SU-DHL-6 (cell line): ENCODE measurements around the gene BCL2.

Experiments used
- H2AFZ ChIP-seq: fragments of 200-600 bp; sonication (generic); 2 replicates; pipeline ENCODE4 v1.6.1; 2014; ENCODE audit warnings: low read depth, mild to moderate bottlenecking, moderate library complexity, mixed read lengths, antibody characterized with exemption, low read length; ENCODE audit not compliant: severe bottlenecking
- H3F3A ChIP-seq: fragments of 200-600 bp; shearing (Covaris generic); 2 replicates; pipeline ENCODE4 v1.6.0; 2016; ENCODE audit warnings: antibody characterized with exemption, mild to moderate bottlenecking; ENCODE audit not compliant: insufficient read depth
- H3K27ac ChIP-seq: fragments of 200-600 bp; sonication (generic); 2 replicates; pipeline ENCODE4 v1.5.1; 2016; ENCODE audit warnings: low read depth, mild to moderate bottlenecking, low read length, moderate library complexity, mixed read lengths
- H3K27me3 ChIP-seq: fragments of 200-600 bp; sonication (generic), shearing (Covaris generic); 2 replicates; pipeline ENCODE4 v1.6.0; 2014; ENCODE audit warnings: mild to moderate bottlenecking, low read length
- H3K36me3 ChIP-seq: fragments of 200-600 bp; sonication (generic); 2 replicates; pipeline ENCODE4 v1.6.1; 2014; ENCODE audit warnings: mild to moderate bottlenecking, low read length, mixed read lengths
- H3K4me2 ChIP-seq: fragments of 300-600, 200-600 bp; shearing (Covaris generic), sonication (generic); 2 replicates; pipeline ENCODE4 v1.6.0; 2014; ENCODE audit warnings: low read length, low read depth, mild to moderate bottlenecking; ENCODE audit not compliant: poor library complexity, severe bottlenecking
- H3K4me3 ChIP-seq: fragments of 200-600 bp; sonication (generic); 2 replicates; pipeline ENCODE4 v1.5.1; 2014; ENCODE audit warnings: antibody characterized with exemption, low read length, mild to moderate bottlenecking, mixed read lengths; ENCODE audit not compliant: insufficient read depth, poor library complexity, severe bottlenecking
- H3K79me2 ChIP-seq: fragments of 200-600 bp; sonication (generic); 2 replicates; pipeline ENCODE4 v1.6.1; 2014; ENCODE audit warnings: mild to moderate bottlenecking, low read length, moderate library complexity; ENCODE audit not compliant: insufficient read depth
- H3K9ac ChIP-seq: fragments of 200-600 bp; sonication (generic); 2 replicates; pipeline ENCODE4 v1.7.0; 2014; ENCODE audit warnings: mild to moderate bottlenecking, low read length
- H3K9me2 ChIP-seq: fragments of 200-600 bp; sonication (generic); replicated peaks from 2 replicates; pipeline ENCODE4 v1.6.1; 2014; ENCODE audit warnings: low read length; ENCODE audit not compliant: insufficient read depth
- H3K9me3 ChIP-seq: fragments of 200-600 bp; sonication (generic); 2 replicates; pipeline ENCODE4 v1.6.1; 2014; ENCODE audit warnings: low read length, mixed read lengths; ENCODE audit not compliant: insufficient read depth
- H4K20me1 ChIP-seq: fragments of 200-600 bp; sonication (generic); 2 replicates; pipeline ENCODE4 v1.6.1; 2014; ENCODE audit warnings: low read depth, mild to moderate bottlenecking, antibody characterized with exemption, low read length, moderate library complexity, mixed read lengths
- EZH2phosphoT487 ChIP-seq: fragments of 200-600 bp; sonication (generic), shearing (Covaris generic); conservative IDR thresholded peaks from 2 replicates; pipeline ENCODE4 v1.6.1; 2018; ENCODE audit warnings: mild to moderate bottlenecking, antibody characterized with exemption, low read length, moderate library complexity, mixed read lengths
- TF ChIP-seq, protein P1 (sequence below): fragments of 200-600 bp; sonication (generic); IDR thresholded peaks from one replicate; pipeline ENCODE4 v1.5.1; 2017; ENCODE audit warnings: antibody characterized with exemption, mild to moderate bottlenecking, low read length, moderate library complexity; ENCODE audit not compliant: insufficient read depth, poor library complexity, severe bottlenecking

The BCL2 gene

DNA sequence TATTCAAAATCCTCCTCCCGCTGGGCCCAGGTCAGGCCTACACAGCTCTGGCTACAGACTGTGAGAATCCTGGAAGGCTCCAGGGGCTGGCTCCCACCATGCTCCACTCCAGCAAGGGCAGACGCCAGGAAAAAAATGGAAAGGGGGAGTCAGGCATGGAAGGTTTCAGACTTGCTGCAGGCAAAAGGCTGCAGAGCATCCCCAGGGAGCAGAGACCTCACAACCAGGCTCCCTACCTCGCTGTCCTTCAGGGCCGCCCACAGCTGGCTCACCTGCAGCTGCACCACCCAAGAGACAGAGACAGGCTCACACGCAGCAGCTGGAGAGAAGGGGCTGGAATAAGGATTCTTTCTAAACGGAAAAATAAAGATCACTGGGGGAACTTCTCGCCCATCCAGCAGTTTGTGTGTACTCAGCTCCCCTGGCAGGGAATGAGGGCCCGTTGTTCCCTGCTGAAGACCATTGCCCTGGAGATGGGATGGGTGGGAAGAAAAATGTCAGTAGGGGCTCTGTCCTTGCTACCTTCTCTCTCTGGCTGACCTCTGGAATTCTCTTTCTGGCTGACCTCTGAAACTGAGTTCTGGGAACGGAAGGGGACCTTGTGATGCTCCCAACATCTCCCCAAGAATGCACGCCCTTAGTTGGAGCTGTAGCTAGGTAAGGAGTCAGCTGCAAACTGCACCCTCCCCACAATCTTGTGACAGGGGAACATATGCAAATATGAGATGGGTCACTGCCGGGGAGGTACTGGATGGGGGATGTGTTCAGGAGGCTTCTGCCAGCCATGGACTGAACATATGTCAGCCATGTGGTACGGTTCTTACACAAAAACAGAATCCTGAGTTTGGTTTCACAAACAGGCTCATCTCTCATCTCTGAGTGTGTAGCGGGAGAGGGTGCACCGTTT is 34.5 kb downstream of the BCL2 start:
- H4K20me1 ChIP-seq, result peaks cover 43% of the 10 kb centered on the region; the same call in 1 of the 2 replicates
- H3F3A ChIP-seq, result peaks cover 18% of the 10 kb centered on the region; the same call in 1 of the 2 replicates
- no peak overlapping the region for H3K4me3 ChIP-seq
- H2AFZ ChIP-seq, result no peak overlapping the region
- no peak overlapping the region for H3K9ac ChIP-seq
- H3K36me3 ChIP-seq, result peaks cover 20% of the 10 kb centered on the region
- no peaks in the 10 kb centered on the region for H3K27me3 ChIP-seq
- H3K9me3 ChIP-seq, result no peaks in the 10 kb centered on the region
- no peaks in the 10 kb centered on the region for H3K9me2 ChIP-seq
- H3K4me2 ChIP-seq, result peak overlapping the region; percentile 0
- peaks cover 100% of the 10 kb centered on the region for H3K79me2 ChIP-seq
- TF ChIP-seq, protein P1, sequence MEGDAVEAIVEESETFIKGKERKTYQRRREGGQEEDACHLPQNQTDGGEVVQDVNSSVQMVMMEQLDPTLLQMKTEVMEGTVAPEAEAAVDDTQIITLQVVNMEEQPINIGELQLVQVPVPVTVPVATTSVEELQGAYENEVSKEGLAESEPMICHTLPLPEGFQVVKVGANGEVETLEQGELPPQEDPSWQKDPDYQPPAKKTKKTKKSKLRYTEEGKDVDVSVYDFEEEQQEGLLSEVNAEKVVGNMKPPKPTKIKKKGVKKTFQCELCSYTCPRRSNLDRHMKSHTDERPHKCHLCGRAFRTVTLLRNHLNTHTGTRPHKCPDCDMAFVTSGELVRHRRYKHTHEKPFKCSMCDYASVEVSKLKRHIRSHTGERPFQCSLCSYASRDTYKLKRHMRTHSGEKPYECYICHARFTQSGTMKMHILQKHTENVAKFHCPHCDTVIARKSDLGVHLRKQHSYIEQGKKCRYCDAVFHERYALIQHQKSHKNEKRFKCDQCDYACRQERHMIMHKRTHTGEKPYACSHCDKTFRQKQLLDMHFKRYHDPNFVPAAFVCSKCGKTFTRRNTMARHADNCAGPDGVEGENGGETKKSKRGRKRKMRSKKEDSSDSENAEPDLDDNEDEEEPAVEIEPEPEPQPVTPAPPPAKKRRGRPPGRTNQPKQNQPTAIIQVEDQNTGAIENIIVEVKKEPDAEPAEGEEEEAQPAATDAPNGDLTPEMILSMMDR, result no peak
- no peak for TF ChIP-seq EZH2phosphoT487
- H3K27ac ChIP-seq, result peak overlapping the region; percentile 31; the same call in 1 of the 2 replicates

DNA sequence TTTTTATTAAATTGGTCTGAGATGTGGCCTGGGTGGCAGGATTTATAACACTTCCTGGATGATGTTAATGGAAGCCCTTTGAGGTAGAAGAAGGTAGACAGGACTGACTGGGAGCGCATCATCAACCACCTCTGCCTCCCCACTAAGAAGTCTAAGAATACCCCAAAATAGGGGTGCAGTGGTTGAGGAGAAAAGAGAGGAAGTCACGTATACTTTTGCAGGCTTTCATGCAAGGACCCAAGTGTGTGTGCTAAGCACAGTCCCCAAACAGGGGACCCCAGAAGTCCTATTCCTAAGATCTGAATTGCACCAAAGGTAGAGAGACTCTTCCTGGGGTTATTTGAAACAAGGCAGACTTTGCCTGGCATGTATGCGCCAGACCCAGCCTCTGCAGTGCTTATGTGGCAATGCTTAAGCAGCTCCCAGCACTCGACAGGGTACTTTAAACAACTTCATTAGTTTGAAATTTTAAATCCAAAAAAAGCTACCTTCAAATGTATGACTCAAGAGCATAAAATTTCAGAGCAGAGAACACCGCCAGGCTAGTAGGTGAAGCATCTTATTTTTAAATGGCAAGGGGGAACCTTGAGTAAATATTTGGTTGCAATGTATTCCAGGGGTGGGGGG is 35.3 kb downstream of the BCL2 start:
- no peaks in the 10 kb centered on the region for H3K9me3 ChIP-seq
- H2AFZ ChIP-seq, result no peak overlapping the region
- H3K36me3 ChIP-seq, result peaks cover 26% of the 10 kb centered on the region
- peaks cover 99% of the 10 kb centered on the region for H3K79me2 ChIP-seq
- H3K4me2 ChIP-seq, result no peak overlapping the region
- no peak overlapping the region for H3K4me3 ChIP-seq
- TF ChIP-seq, protein P1, result no peak
- no peak for TF ChIP-seq EZH2phosphoT487
- no peak overlapping the region for H3K9ac ChIP-seq
- peaks cover 18% of the 10 kb centered on the region; the same call in 1 of the 2 replicates for H3F3A ChIP-seq
- H3K9me2 ChIP-seq, result no peaks in the 10 kb centered on the region
- no peaks in the 10 kb centered on the region for H3K27me3 ChIP-seq
- peak overlapping the region; percentile 31; the same call in 1 of the 2 replicates for H3K27ac ChIP-seq
- H4K20me1 ChIP-seq, result peaks cover 51% of the 10 kb centered on the region; the same call in 1 of the 2 replicates

DNA sequence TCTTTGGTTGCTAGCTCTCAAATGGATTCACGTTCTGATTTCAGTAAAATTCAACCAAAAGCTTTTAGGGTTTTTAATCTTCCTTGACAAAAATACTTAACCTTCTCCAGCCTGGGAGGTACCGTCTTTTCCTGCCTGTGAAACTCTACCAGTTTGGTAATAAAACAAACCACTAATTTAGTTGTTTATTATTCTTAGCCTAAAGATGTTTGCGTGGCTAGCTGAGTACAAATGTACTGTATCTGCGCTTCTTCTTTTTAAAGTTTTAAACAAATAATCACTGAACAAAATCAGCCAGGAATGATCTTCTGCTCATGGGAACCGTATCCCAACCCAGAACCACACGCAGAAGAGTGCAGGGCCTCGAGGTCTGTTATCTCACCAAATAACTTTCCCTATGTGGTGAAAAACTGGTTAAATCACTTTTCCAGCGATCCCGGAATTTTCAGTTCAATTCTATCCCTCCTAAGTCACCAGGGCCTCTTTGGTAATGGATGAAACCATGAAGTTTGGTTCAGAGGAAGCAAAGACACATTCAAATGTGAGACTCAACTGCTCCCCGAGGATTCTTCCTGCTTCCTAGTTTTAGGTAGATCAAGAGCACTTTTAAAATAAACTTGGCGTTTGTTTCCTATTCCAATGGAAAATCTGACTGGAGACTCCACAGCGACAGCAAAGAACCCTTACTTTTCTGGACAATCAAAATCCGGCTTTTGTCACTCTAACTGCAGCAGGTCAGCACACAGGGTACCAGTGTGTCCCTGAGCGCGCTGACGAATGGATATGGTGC is 36.1 kb downstream of the BCL2 start:
- no peaks in the 10 kb centered on the region for H3K9me3 ChIP-seq
- no peak overlapping the region for H3K9ac ChIP-seq
- peaks cover 55% of the 10 kb centered on the region for H4K20me1 ChIP-seq
- peaks cover 99% of the 10 kb centered on the region for H3K79me2 ChIP-seq
- peaks cover 30% of the 10 kb centered on the region for H3K36me3 ChIP-seq
- H3K27ac ChIP-seq, result no peak overlapping the region
- TF ChIP-seq, protein P1, result no peak
- TF ChIP-seq EZH2phosphoT487, result no peak
- H3K9me2 ChIP-seq, result no peaks in the 10 kb centered on the region
- no peak overlapping the region for H3K4me2 ChIP-seq
- no peaks in the 10 kb centered on the region for H3K27me3 ChIP-seq
- H3K4me3 ChIP-seq, result no peak overlapping the region
- H3F3A ChIP-seq, result peaks cover 19% of the 10 kb centered on the region; the same call in 1 of the 2 replicates
- H2AFZ ChIP-seq, result no peak overlapping the region
